Myocyte (in vitro differentiated cells): ENCODE results near the gene CDK2. TPM values are rescaled to one million over a fixed set of nuclear protein-coding genes. Genes with fewer than 3 reads are reported as not detected.

Experiments used
- DNase-seq: peaks from one replicate; pipeline ENCODE4 v3.0.0-alpha.2; 2012; ENCODE audit warnings: low read depth
- total RNA-seq: library from RNA; depleted of rRNA; stranded (reverse); fragments of >200 nt; gene quantifications from 2 replicates; pipeline ENCODE4 v1.2.3, GENCODE V29; 2014

CDK2 gene
- total RNA-seq, 1 donor from 2014 or later, result 9.5 TPM

DNA sequence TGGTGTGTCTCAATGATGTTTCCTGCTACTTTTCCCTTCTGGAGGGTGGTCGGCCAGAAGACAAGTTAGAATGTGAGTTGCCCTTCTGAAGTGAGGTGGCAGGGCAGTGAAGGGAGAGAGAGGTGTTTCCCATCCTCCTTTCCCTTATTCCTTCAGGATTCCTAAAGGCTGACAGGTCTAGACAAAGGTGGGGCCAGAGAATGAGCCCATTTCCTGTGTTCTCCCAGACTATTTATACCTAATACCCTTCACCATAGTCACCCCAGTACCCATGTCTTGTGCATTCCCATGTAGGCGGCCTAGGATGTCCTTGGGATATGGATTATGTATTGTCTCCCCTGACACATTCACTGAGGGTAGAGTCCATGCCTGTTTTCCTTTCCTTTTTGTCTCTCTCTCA is 28.6 kb upstream of the CDK2 start:
- no peak for DNase-seq

DNA sequence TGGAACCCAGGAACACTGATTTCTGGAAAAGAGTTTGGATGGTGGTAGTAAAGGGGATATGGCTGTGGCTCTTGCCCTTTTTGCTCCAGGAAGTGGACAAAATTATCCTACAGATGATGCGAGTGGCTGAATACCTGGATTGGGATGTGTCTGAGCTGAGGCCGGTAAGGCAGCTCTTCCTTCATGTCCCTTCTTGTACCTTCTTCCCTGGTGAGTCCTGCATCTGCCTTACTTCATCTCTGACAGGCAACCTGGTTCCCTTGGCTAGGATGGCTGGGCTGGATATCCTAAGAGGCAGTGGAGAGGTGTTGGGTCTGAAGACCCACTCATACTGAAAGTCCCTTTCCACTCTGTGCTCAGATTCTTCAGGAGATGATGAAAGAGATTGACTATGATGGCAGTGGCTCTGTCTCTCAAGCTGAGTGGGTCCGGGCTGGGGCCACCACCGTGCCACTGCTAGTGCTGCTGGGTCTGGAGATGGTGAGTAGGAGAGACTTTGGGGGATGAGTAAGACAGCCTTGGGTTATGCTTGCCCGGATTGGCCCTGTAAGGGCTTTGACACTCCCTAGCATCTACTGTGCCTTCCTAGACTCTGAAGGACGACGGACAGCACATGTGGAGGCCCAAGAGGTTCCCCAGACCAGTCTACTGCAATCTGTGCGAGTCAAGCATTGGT is 27.7 kb upstream of the CDK2 start:
- no peak for DNase-seq

DNA sequence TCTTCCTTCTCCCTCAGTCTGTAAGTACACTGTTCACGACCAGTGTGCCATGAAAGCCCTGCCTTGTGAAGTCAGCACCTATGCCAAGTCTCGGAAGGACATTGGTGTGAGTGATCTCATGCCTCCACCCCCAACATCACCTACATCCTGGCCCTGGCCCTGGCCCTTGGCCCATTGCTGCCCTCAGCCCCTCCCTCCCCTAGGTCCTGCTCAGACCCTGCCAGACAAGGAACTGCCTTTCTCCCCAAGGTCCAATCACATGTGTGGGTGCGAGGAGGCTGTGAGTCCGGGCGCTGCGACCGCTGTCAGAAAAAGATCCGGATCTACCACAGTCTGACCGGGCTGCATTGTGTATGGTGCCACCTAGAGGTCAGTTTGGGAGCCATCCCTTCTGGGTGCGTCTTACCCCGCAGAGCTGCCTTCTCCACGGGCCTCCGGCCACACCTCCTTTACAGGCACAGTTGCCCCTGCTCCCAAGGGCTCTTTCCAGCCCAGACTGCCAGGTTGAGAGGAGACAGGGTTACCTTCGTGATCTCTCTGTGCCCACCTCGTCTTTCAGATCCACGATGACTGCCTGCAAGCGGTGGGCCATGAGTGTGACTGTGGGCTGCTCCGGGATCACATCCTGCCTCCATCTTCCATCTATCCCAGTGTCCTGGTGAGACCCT is 26.4 kb upstream of the CDK2 start:
- DNase-seq, result peak; percentile 87

DNA sequence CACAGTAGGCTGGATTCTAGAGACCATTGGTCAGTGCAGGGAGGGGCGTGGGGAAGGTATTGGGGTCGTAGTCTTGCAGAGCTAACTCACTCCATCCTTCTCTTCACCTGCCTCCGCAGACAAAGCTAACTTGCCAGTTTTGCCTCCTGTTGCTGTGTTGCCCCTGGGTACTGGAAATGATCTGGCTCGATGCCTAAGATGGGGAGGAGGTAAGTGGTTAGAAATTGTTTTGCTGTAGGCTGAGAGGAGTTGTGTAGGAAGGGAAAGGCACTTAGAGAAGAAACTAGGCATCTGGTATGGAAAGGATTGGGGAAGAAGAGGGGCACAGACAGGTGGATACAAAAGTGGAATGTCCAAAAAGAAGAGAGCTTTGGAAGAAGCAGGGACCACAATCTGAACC is 24.6 kb upstream of the CDK2 start:
- DNase-seq, result no peak

DNA sequence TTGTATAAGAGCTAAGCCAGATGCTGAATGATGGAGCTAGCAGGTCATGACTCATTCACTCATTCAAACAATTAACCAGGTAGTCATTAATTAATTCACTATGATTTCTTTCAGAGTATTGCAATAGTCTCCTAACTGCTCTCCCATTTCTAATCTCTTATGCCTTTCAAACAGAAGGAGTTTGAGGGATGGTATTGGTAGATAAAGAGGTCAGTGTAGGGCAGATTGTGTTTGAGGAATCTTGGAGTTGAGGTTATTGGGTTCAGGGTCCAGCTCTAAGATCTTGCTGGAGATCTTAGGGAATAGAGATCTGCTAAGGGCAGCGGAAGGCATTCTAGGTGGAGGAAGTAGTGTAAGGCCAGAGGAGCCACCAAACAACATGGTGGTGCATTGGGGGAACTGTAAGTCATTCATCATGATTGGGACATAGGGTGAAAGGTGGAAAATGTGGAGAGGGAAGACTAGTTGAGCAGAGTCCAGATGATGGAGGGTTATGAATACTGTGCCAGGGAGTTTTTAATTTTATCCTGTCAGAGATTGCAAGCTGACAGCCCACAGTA is 24.0 kb upstream of the CDK2 start:
- no peak for DNase-seq

DNA sequence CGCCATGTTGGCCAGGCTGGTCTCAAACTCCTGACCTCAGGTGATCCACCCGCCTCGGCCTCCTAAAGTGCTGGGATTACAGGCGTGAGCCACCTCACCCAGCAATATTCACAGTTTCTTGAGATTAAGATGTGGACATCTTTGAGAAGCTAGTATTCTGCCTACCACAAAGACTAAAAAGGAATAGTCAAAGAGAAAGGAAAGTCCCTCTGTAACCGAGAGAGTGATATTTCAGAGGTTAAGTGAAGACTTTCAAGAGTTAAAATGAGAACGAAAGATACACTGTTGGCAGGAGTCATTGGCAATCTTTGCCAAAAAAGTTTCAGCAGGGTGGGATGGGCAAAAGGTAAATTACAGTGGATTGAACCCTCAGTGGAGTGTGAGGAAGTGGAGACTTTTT is 20.1 kb upstream of the CDK2 start:
- DNase-seq, result no peak

DNA sequence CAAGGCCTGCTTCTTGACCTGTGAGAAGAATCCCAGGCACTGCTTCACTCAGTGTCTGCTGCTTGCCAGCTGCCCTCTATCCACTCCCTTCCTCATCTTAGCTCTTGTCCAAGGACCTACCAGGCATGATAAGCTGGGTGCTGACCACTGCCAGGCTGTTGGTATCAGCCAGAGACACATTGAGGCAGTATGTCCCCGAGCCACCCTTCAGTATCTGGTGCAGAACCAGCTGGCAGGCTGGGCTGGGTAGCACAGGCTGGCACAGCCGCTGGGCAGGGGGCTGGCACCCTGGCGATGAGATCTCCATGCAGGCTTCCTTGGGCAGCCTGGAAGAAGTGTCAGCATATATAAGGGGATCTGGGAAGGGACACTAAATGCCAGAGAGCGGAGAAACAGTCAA is 11.3 kb upstream of the CDK2 start:
- no peak for DNase-seq

DNA sequence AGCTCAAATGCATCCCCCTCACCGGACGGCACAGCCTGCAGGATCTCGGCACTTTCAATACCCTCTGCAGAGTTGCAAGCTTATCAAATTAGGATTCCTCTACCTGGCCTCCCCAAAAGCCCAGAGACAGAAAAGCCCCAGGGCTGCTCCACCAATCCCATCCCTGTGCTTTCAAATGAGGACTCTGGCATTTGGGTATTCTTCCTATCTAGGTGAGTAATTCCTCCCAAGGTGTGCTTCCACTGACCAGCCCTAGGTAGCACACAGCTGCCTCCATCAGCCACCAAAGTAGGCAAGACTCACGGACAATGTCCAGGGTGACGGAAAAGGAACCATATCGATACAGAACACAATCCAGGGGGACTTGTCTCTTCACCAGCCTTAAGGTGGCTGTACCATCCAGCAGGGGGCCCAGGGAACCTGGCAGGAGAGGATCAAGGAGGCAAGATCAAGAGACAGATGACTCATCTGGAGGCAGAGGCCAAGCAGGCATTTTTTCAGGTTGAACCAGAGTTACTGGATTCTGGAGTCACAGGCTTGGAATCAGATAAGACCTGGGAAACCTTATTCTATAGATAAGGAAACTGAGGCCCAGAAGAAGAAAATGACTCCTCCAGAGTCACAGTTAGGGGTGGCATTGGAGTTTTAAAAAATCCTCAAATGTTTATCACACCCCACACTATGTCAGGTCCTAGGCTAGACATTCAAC is 10.7 kb upstream of the CDK2 start:
- no peak for DNase-seq

DNA sequence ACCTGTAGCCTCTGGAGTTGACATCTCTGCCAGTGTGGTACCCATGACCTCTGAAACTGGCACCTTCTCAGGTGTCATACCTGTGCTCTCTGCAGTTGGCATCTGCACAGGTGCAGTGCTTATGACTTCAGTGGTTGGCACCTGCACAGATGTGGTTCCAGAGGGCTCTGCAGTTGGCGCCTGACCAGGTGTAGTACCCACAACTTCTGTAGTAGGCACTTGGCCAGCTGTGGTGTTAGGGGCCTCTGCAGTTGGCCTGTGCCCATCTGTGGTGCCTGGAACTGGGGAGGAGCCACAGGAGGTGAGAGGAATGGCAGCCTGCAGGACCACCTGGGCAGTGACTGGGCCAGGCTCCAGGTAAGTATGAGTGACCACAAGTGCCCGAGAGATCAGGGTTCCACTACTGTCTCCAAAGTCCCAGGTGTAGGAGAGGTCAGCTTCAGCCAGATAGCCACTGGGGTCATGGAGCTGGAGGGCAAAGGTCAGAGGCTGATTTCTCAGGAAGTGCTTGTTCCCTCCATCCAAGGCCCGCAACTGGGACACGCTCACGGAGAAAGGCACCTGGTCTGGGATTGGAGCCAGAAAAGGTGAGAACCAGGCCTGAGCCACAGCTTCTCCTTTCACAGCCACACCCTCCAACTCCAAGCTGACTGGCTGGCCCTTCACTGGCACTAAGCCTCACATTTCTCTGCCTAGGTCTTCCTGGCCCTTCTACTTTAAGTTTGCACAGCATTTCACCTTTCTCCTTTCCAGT is 9.3 kb upstream of the CDK2 start:
- no peak for DNase-seq

DNA sequence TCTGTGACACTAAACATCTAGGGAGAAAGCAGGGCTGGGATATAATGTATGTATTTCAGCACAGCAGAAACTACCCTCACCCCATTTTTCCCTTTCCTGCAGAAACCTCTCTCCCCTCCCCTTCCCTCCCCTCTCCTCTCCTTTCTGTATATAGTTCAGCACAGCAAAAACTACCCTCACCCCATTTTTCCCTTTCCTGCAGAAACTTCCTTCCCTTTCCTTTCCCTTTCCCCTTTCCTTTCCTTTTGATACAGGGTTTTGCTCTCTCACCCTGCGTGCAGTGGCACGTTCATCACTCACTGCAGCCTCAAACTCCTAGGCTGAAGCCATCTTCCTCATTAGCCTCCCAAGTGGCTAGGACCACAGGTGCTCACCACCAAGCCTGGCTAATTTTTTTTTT is 2.9 kb upstream of the CDK2 start:
- no peak for DNase-seq

DNA sequence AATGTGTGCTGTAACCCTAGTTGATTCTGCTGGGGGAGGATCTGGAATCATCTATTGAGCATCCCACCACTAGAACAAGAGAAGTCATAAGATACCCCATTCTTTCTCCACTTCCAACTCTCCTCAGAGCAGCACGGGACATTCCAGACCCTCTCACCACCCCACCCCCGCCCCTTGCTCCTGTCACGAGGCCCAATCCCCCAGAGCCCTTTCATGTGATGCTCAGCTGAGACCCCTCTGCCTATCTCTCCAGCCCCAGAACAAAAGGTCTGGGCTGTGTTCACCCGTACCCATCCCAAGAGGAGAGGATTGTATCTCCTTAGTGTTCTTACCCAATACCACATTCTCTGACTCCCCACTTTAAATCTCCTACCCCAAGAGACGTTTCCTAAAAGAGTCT is 1.4 kb upstream of the CDK2 start:
- no peak for DNase-seq

DNA sequence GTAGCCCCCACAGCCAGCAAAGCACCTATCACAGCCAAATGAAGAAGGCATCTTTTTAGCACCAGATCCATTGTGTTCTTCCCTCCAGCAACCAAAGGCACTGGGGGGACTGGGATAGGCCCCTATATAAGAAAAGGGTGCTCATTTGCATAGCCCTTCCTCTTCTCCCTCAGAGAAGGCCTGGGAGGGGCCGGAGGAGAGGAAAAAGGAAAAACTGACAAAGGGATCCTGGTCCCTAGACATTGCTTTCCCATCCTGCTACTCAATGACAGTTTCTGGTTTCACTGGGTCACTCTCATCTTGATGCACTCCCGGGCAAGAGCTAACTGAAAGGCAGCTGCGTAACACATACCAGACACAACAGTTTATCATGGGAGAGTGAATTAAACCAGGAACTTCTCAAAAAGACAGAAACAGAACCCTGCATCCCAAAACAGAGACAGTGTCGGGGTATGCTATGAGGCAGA is 656 bp upstream of the CDK2 start, which contains the start of gene PMEL:
TSS of gene PMEL (minus strand) at position 102 of the 467 bp plus-strand sequence. CDS start at position 71, 31 bp downstream.
- no peak for DNase-seq

DNA sequence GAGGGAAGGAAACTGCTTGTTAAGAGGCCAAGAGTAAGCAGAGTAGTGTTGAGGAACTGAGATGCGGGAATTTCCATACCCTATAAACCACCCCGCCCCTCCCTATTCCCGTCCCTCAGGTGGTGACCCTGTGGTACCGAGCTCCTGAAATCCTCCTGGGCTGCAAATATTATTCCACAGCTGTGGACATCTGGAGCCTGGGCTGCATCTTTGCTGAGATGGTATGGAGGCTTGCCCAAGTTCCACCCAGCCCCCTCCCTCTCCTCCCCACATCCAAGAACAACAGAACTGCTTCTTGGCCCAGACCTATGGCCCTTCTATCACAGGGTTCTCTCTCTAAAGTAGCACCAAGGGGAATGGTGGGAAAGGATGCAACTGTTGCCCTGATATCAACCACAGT is 2.7 kb downstream of the CDK2 start:
- no peak for DNase-seq

DNA sequence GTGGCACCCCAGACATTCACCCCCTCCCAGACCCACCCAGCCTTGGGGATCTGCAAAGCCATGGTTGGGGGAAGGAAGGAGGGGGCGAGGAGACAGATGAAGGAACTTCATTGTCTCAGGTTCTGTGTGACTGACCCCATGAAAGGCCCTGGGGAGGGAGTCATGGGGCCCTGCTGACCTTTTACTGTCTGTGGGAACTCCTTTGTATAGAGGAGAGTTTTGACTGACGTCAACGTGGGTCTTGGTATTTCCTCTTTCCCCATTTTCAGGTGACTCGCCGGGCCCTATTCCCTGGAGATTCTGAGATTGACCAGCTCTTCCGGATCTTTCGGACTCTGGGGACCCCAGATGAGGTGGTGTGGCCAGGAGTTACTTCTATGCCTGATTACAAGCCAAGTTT is 4.1 kb downstream of the CDK2 start:
- DNase-seq, result no peak

DNA sequence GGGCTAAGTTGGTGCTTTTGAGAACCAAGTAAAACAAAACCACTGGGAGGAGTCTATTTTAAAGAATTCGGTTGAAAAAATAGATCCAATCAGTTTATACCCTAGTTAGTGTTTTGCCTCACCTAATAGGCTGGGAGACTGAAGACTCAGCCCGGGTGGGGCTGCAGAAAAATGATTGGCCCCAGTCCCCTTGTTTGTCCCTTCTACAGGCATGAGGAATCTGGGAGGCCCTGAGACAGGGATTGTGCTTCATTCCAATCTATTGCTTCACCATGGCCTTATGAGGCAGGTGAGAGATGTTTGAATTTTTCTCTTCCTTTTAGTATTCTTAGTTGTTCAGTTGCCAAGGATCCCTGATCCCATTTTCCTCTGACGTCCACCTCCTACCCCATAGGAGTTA is 5.4 kb downstream of the CDK2 start:
- peak; percentile 23 for DNase-seq

DNA sequence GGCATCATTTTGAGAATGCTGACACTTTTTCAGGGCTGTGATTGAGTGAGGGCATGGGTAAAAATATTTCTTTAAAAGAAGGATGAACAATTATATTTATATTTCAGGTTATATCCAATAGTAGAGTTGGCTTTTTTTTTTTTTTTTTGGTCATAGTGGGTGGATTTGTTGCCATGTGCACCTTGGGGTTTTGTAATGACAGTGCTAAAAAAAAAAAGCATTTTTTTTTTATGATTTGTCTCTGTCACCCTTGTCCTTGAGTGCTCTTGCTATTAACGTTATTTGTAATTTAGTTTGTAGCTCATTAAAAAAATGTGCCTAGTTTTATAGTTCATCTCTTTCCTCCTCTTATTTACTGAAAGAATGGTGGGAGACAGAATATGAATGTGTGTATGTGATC is 5.8 kb downstream of the CDK2 start:
- DNase-seq, result no peak

DNA sequence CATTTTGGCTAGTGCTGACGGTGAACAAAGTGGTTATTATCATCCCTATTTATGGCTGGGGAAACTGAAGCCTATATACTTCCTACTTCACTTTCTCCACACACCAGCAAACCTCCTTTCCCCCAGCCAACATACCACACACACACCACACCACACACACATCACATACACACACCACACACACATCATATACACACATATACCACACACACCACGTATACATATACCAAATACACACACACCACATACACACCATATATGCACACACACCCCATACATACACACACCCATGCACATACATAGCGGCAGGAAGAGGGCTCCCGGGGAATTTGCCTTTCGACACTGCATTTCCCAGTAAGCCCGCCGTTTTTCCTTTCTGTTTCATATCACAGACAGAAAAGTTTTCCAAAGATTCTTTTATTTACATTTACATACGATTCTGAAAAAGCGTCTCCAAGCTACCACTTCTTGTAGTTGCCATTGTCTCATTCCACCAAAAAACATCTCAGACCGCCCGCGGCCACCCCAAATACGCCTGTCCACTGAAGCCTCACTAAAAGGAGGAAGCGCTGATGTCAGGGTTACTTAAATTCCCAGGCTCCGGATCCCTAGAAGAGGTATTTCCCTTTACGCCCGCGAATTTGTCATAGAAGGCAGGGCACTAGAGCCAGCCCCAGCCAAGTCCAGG is 6.4 kb downstream of the CDK2 start:
- no peak for DNase-seq

DNA sequence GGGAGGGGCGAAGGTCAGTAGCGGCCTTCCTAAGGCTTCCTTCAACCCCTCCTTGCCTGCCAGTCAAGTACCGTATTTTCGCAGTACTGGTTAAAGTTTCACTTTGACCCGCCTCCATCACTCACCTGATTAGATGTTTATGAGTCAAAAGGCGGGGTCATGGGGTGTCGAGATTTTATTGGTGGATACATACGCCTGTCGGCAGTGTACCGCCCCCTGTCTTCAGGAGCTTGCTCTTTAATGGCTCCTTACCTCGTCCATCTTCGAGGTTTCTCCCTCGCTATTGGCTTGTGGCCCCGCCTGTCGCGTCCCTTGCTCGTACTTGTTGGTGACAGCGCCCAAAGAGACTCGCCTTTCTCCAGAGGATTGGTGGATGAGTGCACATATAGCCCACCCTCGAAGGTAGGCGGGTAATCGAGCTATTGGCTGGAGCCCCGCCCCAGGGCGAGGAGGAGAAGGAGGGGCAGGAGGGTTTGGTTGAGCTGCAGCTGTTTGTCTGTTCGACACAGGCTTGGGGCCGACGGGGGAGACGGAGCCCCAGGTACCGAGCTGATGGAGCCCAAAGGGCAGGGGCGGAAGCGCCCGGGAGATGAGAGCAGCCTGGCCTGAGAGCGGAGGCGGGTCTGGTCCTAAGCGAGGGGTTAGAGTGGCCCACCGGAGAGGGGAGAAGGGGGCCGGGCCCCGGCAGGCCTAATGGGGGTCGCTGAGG is 7.1 kb downstream of the CDK2 start, which contains the start of gene RAB5B:
TSS of gene RAB5B (plus strand) at position 480 of the 709 bp plus-strand sequence. CDS start 12,883 bp downstream, outside the sequence.
- DNase-seq, result peak; percentile 100

DNA sequence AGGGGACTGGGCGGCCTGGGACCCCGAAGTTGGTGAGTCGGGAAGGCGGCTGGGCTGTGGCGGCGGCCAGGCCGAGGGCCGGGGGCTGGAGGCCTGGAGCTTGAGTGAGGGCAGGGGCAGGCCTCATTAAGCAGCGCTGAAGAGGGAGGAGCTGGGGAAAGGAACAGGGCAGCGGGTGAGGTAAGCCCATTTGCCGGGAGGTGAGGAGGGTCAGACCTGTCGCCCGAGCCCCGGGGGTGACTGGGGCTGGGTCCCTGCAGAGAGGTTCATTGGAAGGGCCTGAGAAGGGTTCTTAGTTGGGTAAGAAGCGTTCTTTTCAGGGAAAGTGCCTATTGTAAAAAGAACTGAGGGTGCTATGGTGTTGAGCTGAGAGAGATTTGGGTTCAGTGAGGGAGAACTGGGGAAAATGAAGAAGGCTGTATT is 7.7 kb downstream of the CDK2 start:
- peak; percentile 49 for DNase-seq

DNA sequence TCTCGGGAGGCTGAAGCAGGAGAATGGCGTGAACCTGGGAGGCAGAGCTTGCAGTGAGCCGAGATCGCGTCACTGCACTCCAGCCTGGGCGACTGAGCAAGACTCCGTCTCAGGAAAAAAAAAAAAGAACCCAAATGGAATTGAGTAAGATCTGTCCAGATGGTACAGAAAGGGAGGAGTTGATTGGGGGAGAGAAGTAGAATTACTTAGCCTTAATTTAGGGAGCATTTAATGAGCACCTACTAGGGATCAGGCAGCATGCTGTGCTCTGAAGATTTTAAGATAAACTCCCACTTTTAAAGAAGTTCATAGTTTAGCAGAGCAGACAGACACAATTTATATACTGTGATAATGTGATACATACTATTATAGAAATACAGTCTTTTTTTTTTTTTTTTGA is 11.8 kb downstream of the CDK2 start:
- DNase-seq, result no peak
